ENCODE data around the gene LIPG.

LIPG gene

DNA sequence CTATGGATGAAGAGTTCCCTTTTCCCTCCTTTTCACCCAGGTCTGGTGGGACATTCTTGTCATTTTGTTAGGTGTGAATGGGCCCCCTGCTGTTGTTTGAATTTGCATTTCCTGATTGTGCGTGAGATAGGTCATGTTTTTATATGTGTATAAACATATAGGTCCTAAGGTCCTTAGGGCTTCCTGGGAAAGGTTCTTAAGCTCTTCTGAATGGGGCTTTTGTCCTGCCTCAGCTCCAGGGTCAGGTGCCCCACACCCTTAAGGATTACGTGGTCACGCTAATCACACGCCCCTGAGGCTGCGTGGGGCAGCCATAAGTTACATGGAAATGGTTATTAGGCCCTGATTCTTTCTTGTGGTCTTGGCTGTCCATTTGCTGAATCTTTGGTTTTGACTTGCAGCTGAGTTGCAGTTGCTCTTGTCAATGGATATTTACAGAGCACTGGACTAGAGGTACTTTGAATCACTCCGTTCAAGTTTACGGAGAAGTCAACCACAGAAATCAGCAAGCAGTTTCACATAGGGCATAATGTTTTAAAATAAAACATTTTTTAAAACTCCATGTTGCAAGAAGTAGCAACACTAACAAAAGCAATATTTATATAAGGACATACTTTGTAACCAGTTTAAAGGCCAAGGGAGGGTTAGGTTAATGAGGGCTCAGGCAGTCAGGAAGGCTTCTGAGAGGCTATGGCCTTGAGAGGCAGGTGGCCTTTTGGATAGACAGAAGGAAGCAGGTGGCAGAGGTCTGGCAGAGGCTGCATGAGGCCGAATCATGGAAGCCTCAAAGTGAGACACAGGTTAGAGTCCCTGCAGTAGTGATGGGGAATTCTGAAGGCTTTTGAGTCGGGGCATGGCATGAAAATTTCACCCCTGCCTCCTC is 24.2 kb downstream of the LIPG start:
- TF ChIP-seq ISL1 (CRISPR knock-in tag; IDR thresholded peaks at IDR 0.05) = no peak
- no peak for TF ChIP-seq ESRRG (CRISPR knock-in tag; IDR thresholded peaks at IDR 0.05)
- no peak for TF ChIP-seq TCF4 (CRISPR knock-in tag; IDR thresholded peaks at IDR 0.05; ENCODE audit: borderline replicate concordance)
- TF ChIP-seq ZNF565 (CRISPR knock-in tag; conservative IDR thresholded peaks at IDR 0.05; ENCODE audit: low read depth) = no peak
- TF ChIP-seq ZC3H10 (CRISPR knock-in tag; IDR thresholded peaks at IDR 0.05) = no peak
- no peak for TF ChIP-seq ZNF8 (CRISPR knock-in tag; IDR thresholded peaks at IDR 0.05)
- TF ChIP-seq SNAI2 (CRISPR knock-in tag; IDR thresholded peaks at IDR 0.05) = no peak
- TF ChIP-seq TOX (CRISPR knock-in tag; IDR thresholded peaks at IDR 0.05; ENCODE audit: borderline replicate concordance) = no peak
- no peak for TF ChIP-seq CSDC2 (CRISPR knock-in tag; IDR thresholded peaks at IDR 0.05)
- ATAC-seq = no peak

DNA sequence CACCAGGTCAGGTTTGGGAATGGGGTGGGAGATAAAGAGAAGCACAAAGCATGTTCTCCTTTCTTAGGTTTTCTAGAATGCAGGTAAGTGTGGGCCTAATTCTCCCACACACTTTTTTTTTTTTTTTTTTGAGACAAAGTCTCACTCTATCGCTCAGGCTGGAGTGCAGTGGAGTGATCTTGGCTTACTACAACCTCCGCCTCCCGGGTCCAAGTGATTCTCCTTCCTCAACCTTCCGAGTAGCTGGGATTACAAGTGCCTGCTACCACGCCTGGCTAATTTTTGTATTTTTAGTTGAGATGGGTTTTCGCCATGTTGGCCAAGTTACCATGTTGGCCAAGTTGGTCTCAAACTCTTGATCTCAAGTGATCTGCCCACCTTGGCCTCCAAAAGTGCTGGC is 26.3 kb downstream of the LIPG start:
- no peak for ATAC-seq
- TF ChIP-seq ZFP3 (CRISPR knock-in tag; IDR thresholded peaks at IDR 0.05) (no peak), CSDC2 (CRISPR knock-in tag; IDR thresholded peaks at IDR 0.05) (no peak), GLIS3 (CRISPR knock-in tag; IDR thresholded peaks at IDR 0.05) (no peak), ZC3H10 (CRISPR knock-in tag; IDR thresholded peaks at IDR 0.05) (no peak)
- TF ChIP-seq, protein P1, sequence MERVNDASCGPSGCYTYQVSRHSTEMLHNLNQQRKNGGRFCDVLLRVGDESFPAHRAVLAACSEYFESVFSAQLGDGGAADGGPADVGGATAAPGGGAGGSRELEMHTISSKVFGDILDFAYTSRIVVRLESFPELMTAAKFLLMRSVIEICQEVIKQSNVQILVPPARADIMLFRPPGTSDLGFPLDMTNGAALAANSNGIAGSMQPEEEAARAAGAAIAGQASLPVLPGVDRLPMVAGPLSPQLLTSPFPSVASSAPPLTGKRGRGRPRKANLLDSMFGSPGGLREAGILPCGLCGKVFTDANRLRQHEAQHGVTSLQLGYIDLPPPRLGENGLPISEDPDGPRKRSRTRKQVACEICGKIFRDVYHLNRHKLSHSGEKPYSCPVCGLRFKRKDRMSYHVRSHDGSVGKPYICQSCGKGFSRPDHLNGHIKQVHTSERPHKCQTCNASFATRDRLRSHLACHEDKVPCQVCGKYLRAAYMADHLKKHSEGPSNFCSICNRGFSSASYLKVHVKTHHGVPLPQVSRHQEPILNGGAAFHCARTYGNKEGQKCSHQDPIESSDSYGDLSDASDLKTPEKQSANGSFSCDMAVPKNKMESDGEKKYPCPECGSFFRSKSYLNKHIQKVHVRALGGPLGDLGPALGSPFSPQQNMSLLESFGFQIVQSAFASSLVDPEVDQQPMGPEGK (CRISPR knock-in tag; IDR thresholded peaks at IDR 0.05; ENCODE audit: borderline replicate concordance) = no peak
- TF ChIP-seq, protein P2, sequence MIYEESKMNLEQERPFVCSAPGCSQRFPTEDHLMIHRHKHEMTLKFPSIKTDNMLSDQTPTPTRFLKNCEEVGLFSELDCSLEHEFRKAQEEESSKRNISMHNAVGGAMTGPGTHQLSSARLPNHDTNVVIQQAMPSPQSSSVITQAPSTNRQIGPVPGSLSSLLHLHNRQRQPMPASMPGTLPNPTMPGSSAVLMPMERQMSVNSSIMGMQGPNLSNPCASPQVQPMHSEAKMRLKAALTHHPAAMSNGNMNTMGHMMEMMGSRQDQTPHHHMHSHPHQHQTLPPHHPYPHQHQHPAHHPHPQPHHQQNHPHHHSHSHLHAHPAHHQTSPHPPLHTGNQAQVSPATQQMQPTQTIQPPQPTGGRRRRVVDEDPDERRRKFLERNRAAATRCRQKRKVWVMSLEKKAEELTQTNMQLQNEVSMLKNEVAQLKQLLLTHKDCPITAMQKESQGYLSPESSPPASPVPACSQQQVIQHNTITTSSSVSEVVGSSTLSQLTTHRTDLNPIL (CRISPR knock-in tag; IDR thresholded peaks at IDR 0.05; ENCODE audit: low read depth) = no peak
- TF ChIP-seq, protein P3, sequence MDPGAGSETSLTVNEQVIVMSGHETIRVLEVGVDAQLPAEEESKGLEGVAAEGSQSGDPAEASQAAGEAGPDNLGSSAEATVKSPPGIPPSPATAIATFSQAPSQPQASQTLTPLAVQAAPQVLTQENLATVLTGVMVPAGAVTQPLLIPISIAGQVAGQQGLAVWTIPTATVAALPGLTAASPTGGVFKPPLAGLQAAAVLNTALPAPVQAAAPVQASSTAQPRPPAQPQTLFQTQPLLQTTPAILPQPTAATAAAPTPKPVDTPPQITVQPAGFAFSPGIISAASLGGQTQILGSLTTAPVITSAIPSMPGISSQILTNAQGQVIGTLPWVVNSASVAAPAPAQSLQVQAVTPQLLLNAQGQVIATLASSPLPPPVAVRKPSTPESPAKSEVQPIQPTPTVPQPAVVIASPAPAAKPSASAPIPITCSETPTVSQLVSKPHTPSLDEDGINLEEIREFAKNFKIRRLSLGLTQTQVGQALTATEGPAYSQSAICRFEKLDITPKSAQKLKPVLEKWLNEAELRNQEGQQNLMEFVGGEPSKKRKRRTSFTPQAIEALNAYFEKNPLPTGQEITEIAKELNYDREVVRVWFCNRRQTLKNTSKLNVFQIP (CRISPR knock-in tag; IDR thresholded peaks at IDR 0.05; ENCODE audit: borderline replicate concordance, low read depth) = no peak

DNA sequence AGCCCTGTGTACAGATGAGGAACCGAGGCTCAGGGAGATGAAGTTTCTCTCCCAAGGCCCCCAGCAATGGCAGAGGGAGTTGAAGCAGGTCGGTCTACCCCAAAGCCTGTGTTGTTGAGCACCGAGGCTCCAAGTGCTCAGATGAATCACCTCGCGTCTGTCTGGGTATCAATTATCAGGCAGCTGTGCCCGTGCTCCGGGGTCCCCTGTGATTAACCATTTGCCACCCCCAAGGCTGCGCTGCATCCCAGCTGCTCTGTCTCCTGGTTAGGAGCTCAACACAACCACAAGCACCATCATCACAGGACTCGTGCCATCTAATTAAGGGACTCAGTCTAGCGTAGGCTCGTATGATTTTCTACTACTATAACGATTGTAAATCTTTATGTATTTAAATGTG is 27.1 kb downstream of the LIPG start:
- ATAC-seq = no peak
- TF ChIP-seq PPARA (CRISPR knock-in tag; IDR thresholded peaks at IDR 0.05; ENCODE audit: borderline replicate concordance) (no peak), ZFP30 (CRISPR knock-in tag; IDR thresholded peaks at IDR 0.05) (no peak), TOX (CRISPR knock-in tag; IDR thresholded peaks at IDR 0.05; ENCODE audit: borderline replicate concordance) (no peak), ESRRG (CRISPR knock-in tag; IDR thresholded peaks at IDR 0.05) (no peak), ZNF565 (CRISPR knock-in tag; conservative IDR thresholded peaks at IDR 0.05; ENCODE audit: low read depth) (no peak)
- TF ChIP-seq, protein P1 (CRISPR knock-in tag; IDR thresholded peaks at IDR 0.05; ENCODE audit: borderline replicate concordance) = no peak

DNA sequence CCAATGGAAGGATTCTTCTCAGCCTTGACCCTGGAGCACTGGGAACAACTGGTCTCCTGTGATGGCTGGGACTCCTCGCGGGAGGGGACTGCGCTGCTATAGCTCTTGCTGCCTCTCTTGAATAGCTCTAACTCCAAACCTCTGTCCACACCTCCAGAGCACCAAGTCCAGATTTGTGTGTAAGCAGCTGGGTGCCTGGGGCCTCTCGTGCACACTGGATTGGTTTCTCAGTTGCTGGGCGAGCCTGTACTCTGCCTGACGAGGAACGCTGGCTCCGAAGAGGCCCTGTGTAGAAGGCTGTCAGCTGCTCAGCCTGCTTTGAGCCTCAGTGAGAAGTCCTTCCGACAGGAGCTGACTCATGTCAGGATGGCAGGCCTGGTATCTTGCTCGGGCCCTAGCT is 28.8 kb downstream of the LIPG start:
- ATAC-seq = no peak
- TF ChIP-seq RARB (CRISPR knock-in tag; IDR thresholded peaks at IDR 0.05) (no peak), OSR1 (CRISPR knock-in tag; IDR thresholded peaks at IDR 0.05) (no peak), ISL1 (CRISPR knock-in tag; IDR thresholded peaks at IDR 0.05) (no peak), BACH2 (CRISPR knock-in tag; IDR thresholded peaks at IDR 0.05; ENCODE audit: borderline replicate concordance) (no peak), ZNF8 (CRISPR knock-in tag; IDR thresholded peaks at IDR 0.05) (no peak), ZC3H10 (CRISPR knock-in tag; IDR thresholded peaks at IDR 0.05) (no peak)
- TF ChIP-seq, protein P3 (CRISPR knock-in tag; IDR thresholded peaks at IDR 0.05; ENCODE audit: borderline replicate concordance, low read depth) = no peak
- TF ChIP-seq, protein P2 (CRISPR knock-in tag; IDR thresholded peaks at IDR 0.05; ENCODE audit: low read depth) = no peak
- TF ChIP-seq, protein P4, sequence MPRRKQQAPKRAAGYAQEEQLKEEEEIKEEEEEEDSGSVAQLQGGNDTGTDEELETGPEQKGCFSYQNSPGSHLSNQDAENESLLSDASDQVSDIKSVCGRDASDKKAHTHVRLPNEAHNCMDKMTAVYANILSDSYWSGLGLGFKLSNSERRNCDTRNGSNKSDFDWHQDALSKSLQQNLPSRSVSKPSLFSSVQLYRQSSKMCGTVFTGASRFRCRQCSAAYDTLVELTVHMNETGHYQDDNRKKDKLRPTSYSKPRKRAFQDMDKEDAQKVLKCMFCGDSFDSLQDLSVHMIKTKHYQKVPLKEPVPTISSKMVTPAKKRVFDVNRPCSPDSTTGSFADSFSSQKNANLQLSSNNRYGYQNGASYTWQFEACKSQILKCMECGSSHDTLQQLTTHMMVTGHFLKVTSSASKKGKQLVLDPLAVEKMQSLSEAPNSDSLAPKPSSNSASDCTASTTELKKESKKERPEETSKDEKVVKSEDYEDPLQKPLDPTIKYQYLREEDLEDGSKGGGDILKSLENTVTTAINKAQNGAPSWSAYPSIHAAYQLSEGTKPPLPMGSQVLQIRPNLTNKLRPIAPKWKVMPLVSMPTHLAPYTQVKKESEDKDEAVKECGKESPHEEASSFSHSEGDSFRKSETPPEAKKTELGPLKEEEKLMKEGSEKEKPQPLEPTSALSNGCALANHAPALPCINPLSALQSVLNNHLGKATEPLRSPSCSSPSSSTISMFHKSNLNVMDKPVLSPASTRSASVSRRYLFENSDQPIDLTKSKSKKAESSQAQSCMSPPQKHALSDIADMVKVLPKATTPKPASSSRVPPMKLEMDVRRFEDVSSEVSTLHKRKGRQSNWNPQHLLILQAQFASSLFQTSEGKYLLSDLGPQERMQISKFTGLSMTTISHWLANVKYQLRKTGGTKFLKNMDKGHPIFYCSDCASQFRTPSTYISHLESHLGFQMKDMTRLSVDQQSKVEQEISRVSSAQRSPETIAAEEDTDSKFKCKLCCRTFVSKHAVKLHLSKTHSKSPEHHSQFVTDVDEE (CRISPR knock-in tag; IDR thresholded peaks at IDR 0.05) = no peak

Measured in SK-N-SH treated with all-trans-retinoic acid at 6 μM for 48 hours (cell line).